H1 (cell line): ENCODE measurements around the gene DAND5. TPM values are rescaled to one million over a fixed set of nuclear protein-coding genes. Genes with fewer than 3 reads are reported as not detected.
A peak's percentile ranks its signal among the peaks of the same experiment; 100 is the strongest.

Experiments used
- CTCF ChIA-PET: fragments of 300-600 bp; sonication (Branson Sonifier 250); formaldehyde crosslinking; loops from one replicate; lab custom pipeline; 2021; ENCODE audit not compliant: partially characterized antibody; lab: Charles Lee
- POLR2A ChIA-PET: fragments of 300-600 bp; sonication (Branson Sonifier 250); formaldehyde crosslinking; loops from one replicate; lab custom pipeline; 2021; ENCODE audit warnings: inconsistent platforms; ENCODE audit not compliant: partially characterized antibody; lab: Charles Lee
- DNase-seq, 2 experiments: peaks; one replicate each; pipeline versions ENCODE4 v3.0.0 to v3.0.0-alpha.2; 2010 to 2022; ENCODE audit warnings: low spot score in 2 of 2, low read depth in 1 of 2, mixed read lengths in 1 of 2
- FAIRE-seq: peaks from 2 replicates; lab custom pipeline; 2011; peaks lifted over from hg19 to GRCh38; lab: Jason Lieb, UNC
- H2AFZ ChIP-seq: 2 replicates; pipeline ENCODE4 v1.8.1; 2012; ENCODE audit warnings: low read length, inconsistent platforms
- H2AK5ac ChIP-seq: 2 replicates; pipeline ENCODE4 v1.6.1; 2013; ENCODE audit warnings: low read depth, low read length
- H2BK120ac ChIP-seq: replicated peaks from 2 replicates; pipeline ENCODE3; 2013; ENCODE audit warnings: low read depth, low read length, inconsistent platforms
- H2BK12ac ChIP-seq: 2 replicates; pipeline ENCODE4 v1.6.1; 2013; ENCODE audit warnings: low read depth, low read length
- H2BK15ac ChIP-seq: 2 replicates; pipeline ENCODE4 v1.6.1; 2013; ENCODE audit warnings: low read length
- H2BK20ac ChIP-seq: 2 replicates; pipeline ENCODE4 v1.6.1; 2013; ENCODE audit warnings: low read length
- H2BK5ac ChIP-seq: 2 replicates; pipeline ENCODE4 v1.6.1; 2013; ENCODE audit warnings: low read depth, low read length
- H3K14ac ChIP-seq: 2 replicates; pipeline ENCODE4 v1.6.1; 2013; ENCODE audit warnings: inconsistent platforms; ENCODE audit not compliant: insufficient read length
- H3K18ac ChIP-seq: 2 replicates; pipeline ENCODE4 v1.6.1; 2013; ENCODE audit warnings: low read length; ENCODE audit errors: extremely low read depth
- H3K23ac ChIP-seq: 2 replicates; pipeline ENCODE4 v1.6.1; 2013; ENCODE audit warnings: inconsistent platforms; ENCODE audit not compliant: insufficient read length
- H3K23me2 ChIP-seq: 2 replicates; pipeline ENCODE4 v1.6.1; 2013; ENCODE audit warnings: low read depth, low read length
- H3K27ac ChIP-seq: 2 replicates; pipeline ENCODE4 v1.6.1; 2011; ENCODE audit warnings: low read depth, low read length, inconsistent platforms
- H3K27me3 ChIP-seq, 4 experiments: replicated peaks in 1 of 4; 1 replicate in 1 of 4; 2 replicates in 3 of 4; pipeline versions ENCODE4 v1.6.1 to v1.8.1; 2011 to 2013; ENCODE audit warnings: low read length in 3 of 4, mild to moderate bottlenecking in 3 of 4, inconsistent platforms in 2 of 4, mixed read lengths in 2 of 4, moderate library complexity in 1 of 4; ENCODE audit not compliant: control insufficient read depth in 3 of 4, insufficient read depth in 3 of 4; ENCODE audit errors: extremely low read depth in 1 of 4
- H3K36me3 ChIP-seq, 4 experiments: 2 replicates each; pipeline versions ENCODE4 v1.6.1 to v1.8.1; 2011 to 2013; ENCODE audit warnings: mild to moderate bottlenecking in 4 of 4, low read length in 3 of 4, moderate library complexity in 2 of 4, control low read depth in 1 of 4, inconsistent platforms in 1 of 4; ENCODE audit not compliant: insufficient read depth in 4 of 4, control insufficient read depth in 2 of 4
- H3K4ac ChIP-seq: replicated peaks from 2 replicates; pipeline ENCODE3; 2013; ENCODE audit warnings: low read length, low read depth, mixed read lengths, inconsistent platforms; ENCODE audit not compliant: insufficient read length
- H3K4me1 ChIP-seq, 4 experiments: replicated peaks in 1 of 4; 1 replicate in 1 of 4; 2 replicates in 3 of 4; pipeline versions ENCODE4 v1.6.1 to v1.8.1; 2011 to 2013; ENCODE audit warnings: low read length in 3 of 4, inconsistent platforms in 2 of 4, mixed read lengths in 1 of 4; ENCODE audit not compliant: insufficient read depth in 4 of 4, control insufficient read depth in 3 of 4
- H3K4me2 ChIP-seq, 2 experiments: 2 replicates each; pipeline versions ENCODE4 v1.6.1 to v1.8.1; 2011 to 2013; ENCODE audit warnings: low read depth in 2 of 2, low read length in 2 of 2, control low read depth in 1 of 2, inconsistent platforms in 1 of 2, mild to moderate bottlenecking in 1 of 2; ENCODE audit not compliant: insufficient read depth in 1 of 2
- H3K4me3 ChIP-seq, 4 experiments: fragments of 200-600, 300-600 bp in 1 of 4; sonication (generic), shearing (Covaris generic), sonication (Bioruptor Twin) in 1 of 4; 2 replicates each; pipeline versions ENCODE4 v1.5.1 to v1.8.1; 2011 to 2016; ENCODE audit warnings: low read length in 4 of 4, low read depth in 3 of 4, control low read depth in 2 of 4, inconsistent platforms in 2 of 4, mild to moderate bottlenecking in 2 of 4, mixed read lengths in 1 of 4, moderate library complexity in 1 of 4; ENCODE audit not compliant: insufficient read depth in 2 of 4; ENCODE audit errors: extremely low read depth in 1 of 4
- H3K56ac ChIP-seq: replicated peaks from 2 replicates; pipeline ENCODE3; 2013; ENCODE audit warnings: low read depth, mild to moderate bottlenecking, mixed read lengths, low read length, inconsistent platforms; ENCODE audit not compliant: insufficient read length
- H3K79me1 ChIP-seq: 2 replicates; pipeline ENCODE4 v1.6.1; 2013; ENCODE audit warnings: low read depth, low read length, control low read depth
- H3K79me2 ChIP-seq, 2 experiments: 2 replicates each; pipeline versions ENCODE4 v1.6.1 to v1.8.1; 2012 to 2013; ENCODE audit warnings: low read length in 2 of 2, mild to moderate bottlenecking in 2 of 2, inconsistent platforms in 1 of 2; ENCODE audit not compliant: insufficient read depth in 2 of 2, control insufficient read depth in 1 of 2
- H3K9ac ChIP-seq, 4 experiments: replicated peaks in 1 of 4; 1 replicate in 1 of 4; 2 replicates in 3 of 4; pipeline versions ENCODE4 v1.6.1 to v1.8.1; 2011 to 2013; ENCODE audit warnings: low read depth in 3 of 4, low read length in 3 of 4, control low read depth in 2 of 4, mild to moderate bottlenecking in 2 of 4, moderate library complexity in 2 of 4, inconsistent platforms in 1 of 4; ENCODE audit errors: extremely low read depth in 1 of 4
- H3K9me3 ChIP-seq, 2 experiments: 2 replicates each; pipeline versions ENCODE4 v1.6.1 to v1.8.1; 2012 to 2013; ENCODE audit warnings: mild to moderate bottlenecking in 2 of 2, moderate library complexity in 2 of 2, control low read depth in 1 of 2, inconsistent platforms in 1 of 2, low read depth in 1 of 2, low read length in 1 of 2, mixed read lengths in 1 of 2; ENCODE audit not compliant: insufficient read depth in 2 of 2
- H4K20me1 ChIP-seq, 2 experiments: replicated peaks in 1 of 2; 2 replicates each; pipeline versions ENCODE3 to v1.8.1; 2011 to 2013; ENCODE audit warnings: inconsistent platforms in 2 of 2, low read length in 2 of 2, mild to moderate bottlenecking in 1 of 2; ENCODE audit not compliant: insufficient read depth in 2 of 2, control insufficient read depth in 1 of 2
- H4K5ac ChIP-seq: 2 replicates; pipeline ENCODE4 v1.6.1; 2013; ENCODE audit warnings: low read length, low read depth, mixed read lengths, inconsistent platforms; ENCODE audit not compliant: insufficient read length
- H4K8ac ChIP-seq: 2 replicates; pipeline ENCODE4 v1.8.0; 2013; ENCODE audit warnings: mild to moderate bottlenecking, moderate library complexity, low read length, inconsistent platforms; ENCODE audit not compliant: insufficient read depth; ENCODE audit errors: extremely low read depth
- H4K91ac ChIP-seq: replicated peaks from 2 replicates; pipeline ENCODE3; 2013; ENCODE audit warnings: low read length, mixed read lengths, inconsistent platforms; ENCODE audit not compliant: insufficient read length
- ASH2L ChIP-seq: fragments of 200-600, 300-600 bp; sonication (generic); IDR thresholded peaks from one replicate; pipeline ENCODE4 v1.7.1; 2017; ENCODE audit warnings: low read length
- EZH2 ChIP-seq: fragments of 200-600 bp; sonication (generic); IDR thresholded peaks from 2 replicates; pipeline ENCODE4 v1.7.1; 2012; ENCODE audit warnings: low read depth, mild to moderate bottlenecking, moderate library complexity, low read length, inconsistent platforms; ENCODE audit not compliant: severe bottlenecking
- KDM4A ChIP-seq: IDR thresholded peaks from one replicate; pipeline ENCODE4 v1.7.1; 2012; ENCODE audit warnings: low read depth, mild to moderate bottlenecking, moderate library complexity, low read length, inconsistent platforms; ENCODE audit not compliant: severe bottlenecking
- PHF8 ChIP-seq: fragments of 200-600 bp; sonication (generic); conservative IDR thresholded peaks from 2 replicates; pipeline ENCODE4 v1.7.1; 2012; ENCODE audit warnings: low read depth, mild to moderate bottlenecking, inconsistent platforms, low read length, moderate library complexity
- POLR2A ChIP-seq, 2 experiments: IDR thresholded peaks; 1 replicate in 1 of 2; 2 replicates in 1 of 2; pipeline ENCODE4 v1.6.1; 2011; ENCODE audit warnings: low read depth in 2 of 2, low read length in 2 of 2, mild to moderate bottlenecking in 2 of 2; ENCODE audit errors: control extremely low read depth in 1 of 2
- SIN3A ChIP-seq, 2 experiments: IDR thresholded peaks in 1 of 2; conservative IDR thresholded peaks in 1 of 2; 2 replicates each; pipeline ENCODE4 v1.6.1; 2011 to 2012; ENCODE audit warnings: low read length in 2 of 2, improper control_type of control experiment in 1 of 2, low read depth in 1 of 2, mild to moderate bottlenecking in 1 of 2
- SP1 ChIP-seq: IDR thresholded peaks from 2 replicates; pipeline ENCODE4 v1.6.1; 2011; ENCODE audit warnings: low read depth, low read length
- TAF7 ChIP-seq: optimal IDR thresholded peaks from 2 replicates; pipeline ENCODE3; 2011; ENCODE audit warnings: low read depth, mild to moderate bottlenecking, inconsistent platforms, low read length, moderate library complexity, borderline replicate concordance
- WGBS, 2 experiments: shearing (Covaris generic) in 1 of 2; methylation state at CpG; one replicate each; pipeline versions ENCODE4 v1.1.6 to v1.1.7; 2013 to 2015; ENCODE audit warnings: low lambda C conversion rate in 2 of 2, mixed read lengths in 2 of 2, inconsistent platforms in 1 of 2, low coverage in 1 of 2, missing lambda C conversion rate in 1 of 2; ENCODE audit not compliant: insufficient replicate concordance in 2 of 2, insufficient coverage in 1 of 2, insufficient read length in 1 of 2; ENCODE audit errors: extremely low coverage in 1 of 2, missing lambda C conversion rate in 1 of 2; 5-methylcytosine and 5-hydroxymethylcytosine counted together
- polyA plus RNA-seq, 7 experiments: library from polyadenylated mRNA; depleted of rRNA in 3 of 7; stranded (reverse) in 5 of 7; unstranded in 2 of 7; fragments of >200 nt in 5 of 7; fragments of 200-250 nt in 2 of 7; gene quantifications; 1 replicate in 5 of 7; 2 replicates in 1 of 7; 4 replicates in 1 of 7; pipeline versions ENCODE4 v1.2.1 to v1.2.3, GENCODE V29; 2011 to 2013; ENCODE audit warnings: missing spikeins in 2 of 7, mixed read lengths in 2 of 7
- total RNA-seq: library from RNA; stranded (reverse); fragmentation: NEBNext Ultra II Directional; extraction: Animal tissue kit (Norgen Biotek cat#: 25700); gene quantifications from 2 replicates; pipeline ENCODE4 v1.2.1, GENCODE V29; 2021

DAND5 gene
- total and polyA plus RNA-seq, 2 of the 8 experiments (the other 6 are each of a cell fraction or from before 2014, with no cell fraction given): 0.14 to 0.17 TPM

GRCh38 chr19:12938779-12939601, 30.4 kb upstream of the DAND5 start:
- ChIA-PET POLR2A (interaction anchor here (0.7 to 3.3 kb wide), 15 partner anchors 7 to 211 kb away, joined by 3 to 71 read pairs (median 10); partner anchors contain the start of genes DNASE2, GADD45GIP1, GCDH and IER2), CTCF (interaction anchor here (0.6 to 2.1 kb wide), 3 partner anchors 26 to 78 kb away, joined by 3 to 9 read pairs (median 5); no protein-coding TSS in a partner anchor)
- Histone ChIP-seq H3K27ac (peak overlapping the region; percentile 32; the same call in 1 of the 2 replicates), H4K91ac (peak overlapping the region; percentile 68), H3K27me3 (no peaks in the 10 kb centered on the region), H3K56ac (peak overlapping the region; percentile 21), H3K9me3 (no peaks in the 10 kb centered on the region), H3K18ac (no peak overlapping the region; the same call in 1 of the 2 replicates), H2BK20ac (no peak overlapping the region), H3K23me2 (peaks cover 11% of the 10 kb centered on the region; the same call in 1 of the 2 replicates), H3K4me3 (peak overlapping the region; percentile 68 to 97 (median 93)), H4K20me1 (peaks cover 12 to 18% of the 10 kb centered on the region in 2 experiments), H3K14ac (no peak overlapping the region), H4K5ac (peak overlapping the region; percentile 7), H2BK15ac (no peak overlapping the region), H3K4me1 (peaks cover 0 to 23% (median 13%) of the 10 kb centered on the region in 4 experiments; a peak in 6 of 7 replicates), H2BK12ac (no peak overlapping the region), H2AFZ (no peak overlapping the region), H3K4ac (peak overlapping the region; percentile 19), H3K23ac (no peak overlapping the region), H2BK120ac (no peak overlapping the region), H3K79me2 (peaks cover 13 to 26% of the 10 kb centered on the region in 2 experiments), H4K8ac (peak overlapping the region; percentile 47), H3K79me1 (no peaks in the 10 kb centered on the region; the same call in 1 of the 2 replicates), H3K4me2 (peak overlapping the region; percentile 75 to 90), H3K9ac (peak overlapping the region; percentile 42 to 95 (median 80)), H2AK5ac (no peak overlapping the region), H3K36me3 (peaks cover 19 to 48% (median 36%) of the 10 kb centered on the region in 4 experiments), H2BK5ac (peak overlapping the region; percentile 75; the same call in 1 of the 2 replicates)
- WGBS, 2 experiments: 8% methylated on average over 51 of the region's 54 CpGs; no CpG with 5 or more reads in 1 of the 2 experiments
- FAIRE-seq (no peak), DNase-seq (no peak)
- TF ChIP-seq EZH2: no peak
- no peak; a peak in 1 of 3 replicates for TF ChIP-seq POLR2A (IDR thresholded peaks at IDR 0.05; ENCODE audit: control extremely low read depth in 1 of 2, low read depth in 2 of 2, low read length in 2 of 2)
- peak; percentile 27 for TF ChIP-seq ASH2L
- peak; percentile 30 for TF ChIP-seq TAF7
- TF ChIP-seq PHF8: peak; percentile 43; the same call in 1 of the 2 replicates
- TF ChIP-seq SIN3A (conservative IDR thresholded peaks at IDR 0.05 in 1 of 2, IDR thresholded peaks at IDR 0.05 in 1 of 2; ENCODE audit: low read depth in 1 of 2, low read length in 2 of 2): peak in 1 of 2 experiments; percentile 34; a peak in 1 of 4 replicates
- peak; percentile 40; the same call in 1 of the 2 replicates for TF ChIP-seq SP1
- TF ChIP-seq KDM4A: peak; percentile 48
